Skeletal muscle satellite cell (primary cell): ENCODE data around the gene NRIP3.
"Not testable (repeated sequence)": the region's sequence is repeated elsewhere in the genome, so short reads cannot be mapped to it uniquely, and the experiment has no call there.

Experiments
- H3K27me3 ChIP-seq: 2 replicates; pipeline ENCODE4 v1.7.0; 2013; ENCODE audit warnings: low read length; ENCODE audit not compliant: control insufficient read depth, insufficient read depth
- H3K36me3 ChIP-seq: 2 replicates; pipeline ENCODE4 v1.7.0; 2013; ENCODE audit warnings: mild to moderate bottlenecking, control low read depth, low read length; ENCODE audit not compliant: insufficient read depth
- H3K4me1 ChIP-seq: 2 replicates; pipeline ENCODE4 v1.7.0; 2013; ENCODE audit warnings: low read length; ENCODE audit not compliant: control insufficient read depth, insufficient read depth
- H3K4me2 ChIP-seq: 2 replicates; pipeline ENCODE4 v1.7.0; 2013; ENCODE audit warnings: mild to moderate bottlenecking, low read length
- H3K4me3 ChIP-seq: 2 replicates; pipeline ENCODE4 v1.7.0; 2013; ENCODE audit warnings: low read length
- H3K9ac ChIP-seq: 2 replicates; pipeline ENCODE4 v1.7.0; 2013; ENCODE audit warnings: mild to moderate bottlenecking, low read depth, low read length, moderate library complexity
- H3K9me3 ChIP-seq: replicated peaks from 2 replicates; pipeline ENCODE4 v1.7.0; 2013; ENCODE audit warnings: mild to moderate bottlenecking, control low read depth, low read length

NRIP3 gene

DNA sequence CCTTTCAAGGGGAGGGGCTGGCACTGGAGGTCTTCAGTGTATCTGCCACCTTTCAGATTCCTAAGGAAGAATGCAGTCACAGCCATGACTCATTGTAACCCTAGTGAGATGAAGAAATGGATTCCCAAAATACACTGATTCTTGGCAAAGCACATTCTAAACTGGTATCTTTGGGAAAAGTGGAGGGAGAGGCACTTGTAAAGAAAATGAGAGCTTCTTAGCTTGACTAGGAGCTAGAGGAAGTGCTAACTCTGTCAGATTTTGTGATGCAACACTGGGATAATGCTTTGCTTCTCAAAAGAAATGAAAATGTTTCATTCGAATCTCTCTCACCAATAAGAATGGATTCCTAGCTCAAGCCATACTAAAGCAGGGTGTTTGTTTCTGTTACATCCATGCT lies 14.3 kb downstream of the NRIP3 start:
- Histone ChIP-seq H3K36me3 (no peaks in the 10 kb centered on the region), H3K9ac (no peak overlapping the region), H3K9me3 (no peaks in the 10 kb centered on the region), H3K4me2 (no peak overlapping the region), H3K4me1 (peaks cover 7% of the 10 kb centered on the region), H3K27me3 (no peaks in the 10 kb centered on the region), H3K4me3 (no peak overlapping the region)

DNA sequence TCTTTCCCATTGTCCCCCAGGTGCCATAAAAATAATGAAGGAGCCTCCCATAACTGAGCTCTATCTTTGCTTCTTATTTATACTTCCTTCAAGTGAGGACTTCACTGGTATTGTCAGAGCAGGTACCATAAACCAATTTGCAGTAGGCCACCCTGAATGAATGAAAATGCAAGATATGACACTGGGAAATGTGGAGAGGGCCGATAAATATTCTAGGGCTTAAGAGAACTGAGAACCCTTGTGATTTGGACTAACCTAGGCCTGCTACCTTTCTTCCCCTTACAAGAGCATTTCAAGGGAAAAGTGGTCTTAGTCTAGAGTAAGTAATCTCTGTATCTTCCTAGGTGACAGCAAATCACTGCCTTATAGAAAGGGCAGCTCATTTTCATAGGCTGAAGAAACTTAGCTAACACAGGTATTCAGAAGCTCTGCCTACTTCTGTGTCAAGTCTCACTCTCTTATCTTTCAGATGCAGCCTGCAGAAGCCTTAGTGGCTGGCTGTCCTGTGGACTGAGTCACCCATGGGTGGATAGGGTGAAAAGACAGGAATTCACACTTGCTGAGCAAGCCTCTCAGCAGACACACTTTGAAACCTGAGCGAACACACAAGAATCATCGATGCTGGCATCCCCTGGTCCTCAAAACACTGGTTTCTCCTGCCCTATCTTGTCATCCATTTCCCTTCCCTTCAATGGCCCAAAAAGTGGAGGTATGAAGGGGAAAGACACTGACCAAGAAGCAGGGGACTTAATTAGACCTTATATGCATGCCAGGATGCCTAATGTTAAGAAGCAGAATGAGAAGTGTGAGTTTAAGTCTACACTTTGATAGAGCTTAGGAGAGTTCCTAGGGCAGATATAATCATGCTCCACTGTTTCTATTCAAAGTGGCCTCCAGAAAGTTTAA lies 15.2 kb downstream of the NRIP3 start:
- Histone ChIP-seq H3K4me1 (peaks cover 7% of the 10 kb centered on the region), H3K36me3 (no peaks in the 10 kb centered on the region), H3K4me2 (no peak overlapping the region), H3K9ac (no peak overlapping the region), H3K4me3 (no peak overlapping the region), H3K9me3 (no peaks in the 10 kb centered on the region), H3K27me3 (no peaks in the 10 kb centered on the region)

DNA sequence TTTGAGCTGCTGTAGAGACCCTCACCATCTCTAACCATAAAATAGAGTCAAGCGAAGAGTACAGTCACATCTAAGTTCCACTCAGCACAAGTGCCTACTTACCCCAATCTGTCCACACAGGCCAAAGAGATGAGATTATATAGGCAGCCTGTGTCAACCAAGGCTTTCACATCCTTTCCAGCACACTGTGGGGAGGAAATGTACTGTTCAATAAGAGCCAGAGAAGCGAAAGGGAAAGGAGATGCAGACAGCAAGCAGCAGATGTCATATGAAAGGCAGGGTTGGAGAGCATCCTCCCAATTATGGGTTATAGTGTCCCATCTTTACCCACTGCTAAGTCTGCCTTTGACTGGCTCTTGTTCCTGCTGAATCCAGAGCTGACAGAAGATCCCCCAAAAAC lies 16.4 kb downstream of the NRIP3 start:
- no peaks in the 10 kb centered on the region for H3K36me3 ChIP-seq

DNA sequence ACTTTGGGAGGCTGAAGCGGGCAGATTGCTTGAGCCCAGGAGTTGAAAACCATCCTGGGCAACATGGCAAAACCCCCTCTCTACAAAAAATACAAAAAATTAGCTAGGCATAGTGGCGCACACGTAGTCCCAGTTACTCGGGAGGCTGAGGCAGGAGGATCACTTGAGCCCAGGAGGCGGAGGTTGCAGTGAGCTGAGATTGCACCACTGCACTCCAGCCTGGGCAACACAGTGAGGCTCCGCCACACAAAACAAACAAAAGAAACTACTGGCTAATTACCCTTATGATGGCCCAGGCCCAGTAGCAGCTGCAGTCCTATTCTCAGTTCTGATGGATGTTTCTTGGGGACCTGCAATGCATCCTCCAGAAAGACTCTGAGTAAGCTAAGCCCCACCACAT lies 17.0 kb downstream of the NRIP3 start:
- not testable (repeated sequence) for H3K9ac ChIP-seq, H3K36me3 ChIP-seq, H3K9me3 ChIP-seq, H3K4me2 ChIP-seq, H3K4me3 ChIP-seq, H3K27me3 ChIP-seq, H3K4me1 ChIP-seq

More for the DNA sequence above, 16.4 kb downstream of the NRIP3 start:
- Histone ChIP-seq H3K4me2 (no peak overlapping the region), H3K9me3 (no peaks in the 10 kb centered on the region), H3K9ac (no peak overlapping the region), H3K4me3 (no peak overlapping the region), H3K27me3 (no peaks in the 10 kb centered on the region), H3K4me1 (peaks cover 7% of the 10 kb centered on the region)

DNA sequence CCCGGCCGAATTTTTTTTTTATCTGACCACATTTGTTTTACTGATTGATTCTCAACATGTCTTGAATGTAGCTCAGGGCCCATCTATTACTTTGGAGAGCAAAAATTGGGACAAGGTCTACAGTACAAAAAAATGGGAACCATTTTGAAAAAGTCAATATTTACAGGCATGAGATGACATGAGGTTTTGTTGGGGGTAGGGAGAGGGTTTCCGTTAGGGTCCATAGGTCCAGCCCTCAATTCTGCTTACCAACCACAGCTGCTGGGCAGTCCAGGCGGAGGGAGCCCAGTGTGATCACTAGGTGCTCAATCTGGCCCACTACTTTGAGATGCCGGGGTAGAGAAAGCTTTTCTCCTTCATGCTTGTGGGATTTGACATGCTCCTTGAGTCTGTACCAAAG lies 18.3 kb downstream of the NRIP3 start:
- Histone ChIP-seq H3K4me3 (no peak overlapping the region), H3K9me3 (no peaks in the 10 kb centered on the region), H3K4me1 (peaks cover 7% of the 10 kb centered on the region), H3K9ac (no peak overlapping the region), H3K27me3 (no peaks in the 10 kb centered on the region), H3K36me3 (no peaks in the 10 kb centered on the region), H3K4me2 (no peak overlapping the region)

DNA sequence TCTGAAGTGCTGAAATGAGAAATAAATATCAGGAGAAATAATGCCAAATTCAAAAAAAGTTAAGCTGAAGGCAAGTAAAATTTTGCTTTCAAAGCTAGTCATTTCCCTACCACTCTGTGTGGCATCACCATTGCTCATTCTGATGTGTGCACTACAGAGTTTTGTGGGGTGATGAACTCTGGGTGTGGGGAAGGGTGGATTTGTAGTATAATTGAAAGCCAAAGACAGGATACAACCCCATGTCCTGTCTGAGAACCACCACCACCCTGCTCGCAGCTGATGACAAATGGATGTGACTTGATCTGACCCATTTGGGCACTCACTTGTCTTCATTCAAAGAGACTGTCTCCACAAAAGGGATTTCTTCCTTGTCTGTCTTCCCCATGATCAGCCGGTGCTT lies 20.2 kb downstream of the NRIP3 start:
- H3K36me3 ChIP-seq: no peaks in the 10 kb centered on the region
- no peak overlapping the region for H3K9ac ChIP-seq

DNA sequence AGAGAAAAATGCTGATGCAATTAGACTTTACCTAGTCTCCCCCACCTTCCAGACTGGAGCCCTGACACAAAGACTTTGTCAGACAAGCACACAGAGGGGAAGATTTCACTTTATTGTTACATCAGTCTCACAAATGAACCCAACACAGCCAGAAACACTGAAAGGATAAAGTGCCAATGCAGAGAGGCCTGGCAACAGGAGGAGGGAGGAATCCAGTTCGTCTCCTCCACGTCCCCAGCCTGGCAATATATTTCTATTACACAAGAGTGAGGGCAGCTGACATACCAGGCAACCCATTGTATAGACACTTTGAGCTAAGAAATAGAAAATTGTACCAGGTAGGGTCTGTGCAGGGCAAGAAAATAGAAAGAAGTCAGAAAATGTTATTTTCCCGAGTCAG lies 23.3 kb downstream of the NRIP3 start:
- Histone ChIP-seq H3K4me3 (no peak overlapping the region), H3K27me3 (no peaks in the 10 kb centered on the region), H3K9me3 (no peaks in the 10 kb centered on the region), H3K9ac (no peak overlapping the region), H3K4me2 (no peak overlapping the region), H3K36me3 (no peaks in the 10 kb centered on the region), H3K4me1 (no peaks in the 10 kb centered on the region)

More for the DNA sequence above, 20.2 kb downstream of the NRIP3 start:
- no peak overlapping the region for H3K4me3 ChIP-seq
- H3K4me2 ChIP-seq: no peak overlapping the region
- no peaks in the 10 kb centered on the region for H3K27me3 ChIP-seq
- H3K4me1 ChIP-seq: no peaks in the 10 kb centered on the region
- H3K9me3 ChIP-seq: no peaks in the 10 kb centered on the region

DNA sequence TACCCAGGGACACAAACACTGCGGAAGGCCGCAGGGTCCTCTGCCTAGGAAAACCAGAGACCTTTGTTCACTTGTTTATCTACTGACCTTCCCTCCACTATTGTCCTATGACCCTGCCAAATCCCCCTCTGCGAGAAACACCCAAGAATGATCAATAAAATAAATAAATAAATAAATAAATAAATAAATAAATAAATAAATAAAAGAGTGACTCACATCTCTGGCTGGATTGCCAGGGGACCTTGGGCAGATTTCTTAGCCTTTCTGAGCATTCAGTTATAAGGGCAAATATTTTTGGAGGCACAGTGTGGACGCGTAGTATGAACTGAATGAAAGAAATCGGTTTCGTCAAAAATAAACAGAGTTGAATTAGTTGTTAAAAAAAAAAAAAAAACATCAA lies 24.4 kb downstream of the NRIP3 start:
- not testable (repeated sequence) for H3K4me2 ChIP-seq, H3K9me3 ChIP-seq, H3K27me3 ChIP-seq, H3K4me3 ChIP-seq, H3K9ac ChIP-seq, H3K4me1 ChIP-seq, H3K36me3 ChIP-seq

DNA sequence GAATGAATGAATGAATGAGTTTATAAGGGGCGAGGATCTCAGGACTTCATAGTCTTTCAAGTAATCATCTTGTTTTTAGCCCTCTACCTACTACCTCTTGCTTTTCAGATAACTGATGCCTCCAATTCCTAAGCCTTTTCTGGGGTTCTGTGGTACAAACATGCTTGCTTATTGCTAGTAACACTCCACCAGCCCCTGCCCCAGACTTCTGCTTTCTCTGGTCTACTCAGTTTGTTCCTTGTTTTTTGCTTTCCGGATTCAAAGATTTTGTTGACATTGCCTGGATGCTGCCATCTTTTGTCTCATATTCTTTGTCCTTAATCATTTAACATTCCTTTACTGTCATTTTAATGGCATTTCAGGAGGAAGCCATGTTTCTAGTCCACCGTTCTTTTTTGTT lies 30.7 kb downstream of the NRIP3 start:
- H3K9ac ChIP-seq: no peak overlapping the region
- no peaks in the 10 kb centered on the region for H3K9me3 ChIP-seq
- no peaks in the 10 kb centered on the region for H3K36me3 ChIP-seq
- H3K4me1 ChIP-seq: no peaks in the 10 kb centered on the region
- no peak overlapping the region for H3K4me3 ChIP-seq
- H3K4me2 ChIP-seq: no peak overlapping the region
- H3K27me3 ChIP-seq: no peaks in the 10 kb centered on the region

DNA sequence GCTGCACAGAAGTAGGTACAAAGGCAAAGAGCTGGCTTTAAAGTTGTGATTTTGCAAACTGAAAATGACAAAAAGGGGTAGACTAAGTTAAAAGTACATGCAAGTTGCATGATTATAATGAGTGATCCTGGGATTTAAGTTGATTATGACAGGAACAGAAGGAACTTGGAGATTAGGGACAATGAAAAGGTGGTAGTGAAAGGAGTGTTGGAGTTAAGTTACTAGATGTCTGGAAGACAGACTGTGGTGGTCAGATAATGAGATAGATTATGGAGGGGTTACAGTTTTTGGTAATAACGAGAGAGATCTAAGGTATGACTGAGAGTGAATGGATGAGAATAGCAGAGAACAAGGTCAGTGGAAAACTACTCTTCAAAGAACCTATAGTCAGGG lies 31.9 kb downstream of the NRIP3 start:
- no peaks in the 10 kb centered on the region for H3K27me3 ChIP-seq
- no peaks in the 10 kb centered on the region for H3K4me1 ChIP-seq
- no peaks in the 10 kb centered on the region for H3K9me3 ChIP-seq
- no peak overlapping the region for H3K4me2 ChIP-seq
- H3K4me3 ChIP-seq: no peak overlapping the region
- no peaks in the 10 kb centered on the region for H3K36me3 ChIP-seq
- no peak overlapping the region for H3K9ac ChIP-seq

DNA sequence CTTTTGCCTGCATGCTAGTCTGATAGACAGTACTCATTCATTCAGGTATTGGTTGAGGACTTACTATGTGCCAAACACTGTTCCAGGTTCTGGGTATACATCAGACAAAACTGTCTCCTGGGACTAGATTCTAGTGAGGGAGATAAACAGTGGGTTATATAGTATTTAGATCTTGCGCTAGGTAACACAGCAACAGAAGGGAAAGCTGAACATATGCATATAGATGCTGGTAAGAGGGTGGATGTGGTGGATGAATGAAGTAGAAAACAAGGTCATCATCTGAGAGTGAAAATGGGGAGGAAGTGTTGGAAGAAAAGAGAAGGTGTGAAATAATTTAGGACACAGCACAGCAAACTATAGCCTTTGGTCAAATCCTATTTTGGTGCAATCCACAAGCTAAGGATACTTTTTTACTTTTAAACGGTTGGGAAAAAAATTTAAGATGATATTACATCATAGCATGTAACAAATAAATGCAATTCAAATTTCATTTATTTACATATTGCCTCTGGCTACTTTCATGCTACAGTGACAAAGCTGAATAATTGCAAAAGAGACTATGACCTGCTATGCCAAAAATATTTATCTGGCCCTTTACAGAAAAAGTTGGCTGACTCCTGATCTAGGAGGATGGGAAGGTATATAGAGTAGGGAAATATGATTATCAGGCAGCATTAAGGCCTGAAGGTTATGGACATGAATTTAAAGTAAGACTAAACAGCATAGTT lies 32.4 kb downstream of the NRIP3 start:
- Histone ChIP-seq H3K27me3 (no peaks in the 10 kb centered on the region), H3K4me3 (no peak overlapping the region), H3K4me1 (no peaks in the 10 kb centered on the region), H3K36me3 (no peaks in the 10 kb centered on the region), H3K9me3 (no peaks in the 10 kb centered on the region), H3K4me2 (no peak overlapping the region), H3K9ac (no peak overlapping the region)

DNA sequence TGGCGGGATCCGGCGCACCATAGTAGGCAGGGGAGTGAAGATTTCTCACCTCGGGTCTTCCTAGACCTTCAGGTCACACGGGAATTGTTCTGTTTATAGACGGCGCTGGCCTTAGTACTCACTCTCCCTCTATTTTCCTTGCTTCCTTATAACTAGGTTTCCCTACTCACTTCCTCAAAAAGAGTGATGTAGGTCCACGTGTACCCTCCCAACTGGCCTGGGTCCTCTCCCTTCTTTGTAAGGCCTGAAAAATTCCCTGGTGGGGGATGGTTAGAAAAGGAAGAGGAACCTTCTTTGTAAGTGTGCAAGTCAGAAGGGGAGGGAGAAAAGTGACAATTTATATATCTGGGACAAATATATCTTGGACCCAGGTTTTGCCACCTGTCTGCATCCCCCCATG lies 36.6 kb downstream of the NRIP3 start:
- Histone ChIP-seq H3K9ac (no peak overlapping the region), H3K4me2 (no peak overlapping the region), H3K4me1 (peaks cover 18% of the 10 kb centered on the region), H3K36me3 (no peaks in the 10 kb centered on the region), H3K9me3 (no peaks in the 10 kb centered on the region), H3K27me3 (no peaks in the 10 kb centered on the region), H3K4me3 (no peak overlapping the region)
